IMR-90 (cell line): ENCODE data around the gene ZNF236. TPM values are rescaled to one million over a fixed set of nuclear protein-coding genes. Genes with fewer than 3 reads are reported as not detected.

Source experiments
- ATAC-seq: fragments of 200-7000 bp; cut with Tn5 transposase; 2 replicates; pipeline ENCODE4 v1.9.1; 2020; ENCODE audit warnings: low read depth, mild to moderate bottlenecking, moderate library complexity
- BruUV-seq: library from RNA; stranded (reverse); fragments of 400-500 nt; replicated peaks from 2 replicates; lab custom pipeline; 2021; lab: Mats Ljungman, UMichigan
- CTCF ChIA-PET: fragments of 300-600 bp; formaldehyde crosslinking; extraction: SDS; loops from one replicate; lab custom pipeline; 2021; ENCODE audit warnings: antibody characterized with exemption; lab: Yijun Ruan, JAX
- POLR2A ChIA-PET: fragments of 300-600 bp; sonication (Branson Sonifier 250); formaldehyde crosslinking; loops from one replicate; lab custom pipeline; 2022; ENCODE audit warnings: antibody characterized with exemption; ENCODE audit not compliant: unreplicated experiment; lab: Charles Lee
- DNase-seq: peaks from one replicate; pipeline ENCODE4 v3.0.0; 2013
- H2AFZ ChIP-seq: replicated peaks from 2 replicates; pipeline ENCODE3; 2013; ENCODE audit warnings: low read length, mild to moderate bottlenecking; ENCODE audit not compliant: poor library complexity
- H2AK5ac ChIP-seq: 2 replicates; pipeline ENCODE4 v1.6.1; 2013; ENCODE audit warnings: low read depth, low read length, inconsistent platforms
- H2AK9ac ChIP-seq: replicated peaks from 2 replicates; pipeline ENCODE3; 2013; ENCODE audit warnings: mild to moderate bottlenecking, low read depth, low read length, moderate library complexity; ENCODE audit not compliant: poor library complexity
- H2BK120ac ChIP-seq: 2 replicates; pipeline ENCODE4 v1.6.1; 2013; ENCODE audit warnings: low read depth, low read length, inconsistent platforms
- H2BK15ac ChIP-seq: 3 replicates; pipeline ENCODE4 v1.6.1; 2013; ENCODE audit warnings: low read depth, low read length, inconsistent platforms
- H2BK20ac ChIP-seq: 2 replicates; pipeline ENCODE4 v1.6.1; 2013; ENCODE audit warnings: low read depth, mild to moderate bottlenecking, inconsistent platforms, low read length, moderate library complexity
- H2BK5ac ChIP-seq: 2 replicates; pipeline ENCODE4 v1.6.1; 2013; ENCODE audit warnings: mild to moderate bottlenecking, low read depth, low read length, inconsistent platforms; ENCODE audit not compliant: poor library complexity, severe bottlenecking
- H3K14ac ChIP-seq: replicated peaks from 2 replicates; pipeline ENCODE4 v1.6.1; 2013; ENCODE audit warnings: low read depth, low read length, inconsistent platforms
- H3K18ac ChIP-seq: 2 replicates; pipeline ENCODE4 v1.6.1; 2013; ENCODE audit warnings: low read depth, low read length, control low read depth
- H3K23ac ChIP-seq: 2 replicates; pipeline ENCODE4 v1.6.1; 2013; ENCODE audit warnings: low read depth, low read length, inconsistent platforms
- H3K27ac ChIP-seq: 2 replicates; pipeline ENCODE4 v1.5.1; 2013; ENCODE audit warnings: mild to moderate bottlenecking, control low read depth, low read length; ENCODE audit not compliant: insufficient read depth
- H3K27me3 ChIP-seq: 2 replicates; pipeline ENCODE4 v1.6.1; 2013; ENCODE audit warnings: low read length; ENCODE audit not compliant: control insufficient read depth, insufficient read depth
- H3K36me3 ChIP-seq: 2 replicates; pipeline ENCODE4 v1.6.1; 2013; ENCODE audit warnings: low read length, mixed read lengths; ENCODE audit not compliant: control insufficient read depth, insufficient read depth
- H3K4ac ChIP-seq: 2 replicates; pipeline ENCODE4 v1.6.1; 2013; ENCODE audit warnings: low read depth, low read length, inconsistent platforms
- H3K4me1 ChIP-seq: 2 replicates; pipeline ENCODE4 v1.6.1; 2013; ENCODE audit warnings: low read length, mixed read lengths; ENCODE audit not compliant: control insufficient read depth, insufficient read depth
- H3K4me2 ChIP-seq: 2 replicates; pipeline ENCODE4 v1.6.1; 2013; ENCODE audit warnings: low read depth, mild to moderate bottlenecking, control low read depth, low read length, moderate library complexity
- H3K4me3 ChIP-seq: 2 replicates; pipeline ENCODE4 v1.5.1; 2013; ENCODE audit warnings: low read depth, mild to moderate bottlenecking, control low read depth, low read length, moderate library complexity; ENCODE audit not compliant: insufficient read depth
- H3K56ac ChIP-seq: 2 replicates; pipeline ENCODE4 v1.6.1; 2013; ENCODE audit warnings: low read length, inconsistent platforms; ENCODE audit not compliant: insufficient read depth; ENCODE audit errors: extremely low read depth
- H3K79me1 ChIP-seq, 2 experiments: 2 replicates each; pipeline ENCODE4 v1.6.1; 2013; ENCODE audit warnings: low read length in 2 of 2, inconsistent platforms in 1 of 2, low read depth in 1 of 2
- H3K9ac ChIP-seq: 2 replicates; pipeline ENCODE4 v1.6.1; 2013; ENCODE audit warnings: low read depth, low read length, control low read depth
- H3K9me1 ChIP-seq: 2 replicates; pipeline ENCODE4 v1.6.1; 2013; ENCODE audit warnings: low read length, inconsistent platforms; ENCODE audit not compliant: insufficient read depth
- H3K9me3 ChIP-seq: 2 replicates; pipeline ENCODE4 v1.6.1; 2013; ENCODE audit warnings: low read length; ENCODE audit not compliant: control insufficient read depth, insufficient read depth
- H4K20me1 ChIP-seq: 2 replicates; pipeline ENCODE4 v1.6.1; 2013; ENCODE audit warnings: low read length, inconsistent platforms; ENCODE audit not compliant: insufficient read depth
- H4K5ac ChIP-seq: 2 replicates; pipeline ENCODE4 v1.6.1; 2013; ENCODE audit warnings: mild to moderate bottlenecking, low read depth, low read length, control low read depth
- H4K8ac ChIP-seq, 2 experiments: 2 replicates each; pipeline ENCODE4 v1.6.1; 2013; ENCODE audit warnings: low read depth in 2 of 2, low read length in 2 of 2, control low read depth in 1 of 2, inconsistent platforms in 1 of 2
- H4K91ac ChIP-seq: 2 replicates; pipeline ENCODE4 v1.6.1; 2013; ENCODE audit warnings: low read depth, low read length, inconsistent platforms; ENCODE audit not compliant: insufficient read depth
- POLR2A ChIP-seq: IDR thresholded peaks from 2 replicates; pipeline ENCODE4 v1.6.1; 2012; ENCODE audit warnings: mild to moderate bottlenecking, low read depth, low read length
- WGBS, 2 experiments: methylation state at CpG; one replicate each; pipeline versions ENCODE4 v1.1.5 to v1.1.7; 2013; ENCODE audit warnings: missing lambda C conversion rate in 2 of 2; ENCODE audit not compliant: insufficient read length in 1 of 2; ENCODE audit errors: extremely low coverage in 2 of 2; 5-methylcytosine and 5-hydroxymethylcytosine counted together
- dilution Hi-C: fragments of 300-500 bp; cut with HindIII; formaldehyde crosslinking; loops from one replicate; pipeline ENCODE4 v1.14.3; 2018; ENCODE audit warnings: low sequenced_read_pairs; ENCODE audit not compliant: unreplicated experiment
- in situ Hi-C: fragments of 300-500 bp; cut with MboI; formaldehyde crosslinking; loops from 3 replicates; pipeline ENCODE4 v1.14.3; 2019; ENCODE audit warnings: low sequenced_read_pairs, inconsistent platforms, mixed read lengths
- intact Hi-C: fragments of 100-400 bp; cut with micrococcal nuclease; formaldehyde crosslinking; loops from 2 replicates; pipeline ENCODE4 v1.10.0; 2022
- polyA plus RNA-seq, 3 experiments: library from polyadenylated mRNA; depleted of rRNA; stranded (reverse); fragments of >200 nt; gene quantifications; 2 replicates each; pipeline ENCODE4 v1.2.3, GENCODE V29; 2012; ENCODE audit warnings: low replicate concordance in 1 of 3
- total RNA-seq: library from RNA; depleted of rRNA; stranded (reverse); fragments of >200 nt; gene quantifications from 2 replicates; pipeline ENCODE4 v1.2.3, GENCODE V29; 2012

Gene ZNF236
- total and polyA plus RNA-seq, 2 of the 4 experiments (the other 2 are of a cell fraction) = 3.6 to 9.7 TPM

- Histone ChIP-seq H3K23ac (no peak overlapping the region), H3K4me2 (no peak overlapping the region), H3K9ac (no peak overlapping the region), H3K9me1 (no peaks in the 10 kb centered on the region), H2BK20ac (no peak overlapping the region), H4K20me1 (no peaks in the 10 kb centered on the region), H3K79me1 (no peaks in the 10 kb centered on the region), H3K36me3 (peaks cover 3% of the 10 kb centered on the region; the same call in 1 of the 2 replicates), H4K5ac (no peak overlapping the region), H3K4me3 (no peak overlapping the region), H3K18ac (no peak overlapping the region), H2BK5ac (no peak overlapping the region), H2AK9ac (no peak overlapping the region), H2AFZ (no peak overlapping the region), H2AK5ac (no peak overlapping the region), H3K27me3 (peaks cover 3% of the 10 kb centered on the region; the same call in 1 of the 2 replicates), H2BK120ac (no peak overlapping the region), H3K9me3 (no peaks in the 10 kb centered on the region), H3K4ac (no peak overlapping the region), H4K91ac (no peak overlapping the region), H2BK15ac (no peak overlapping the region), H3K56ac (no peak overlapping the region), H3K4me1 (no peaks in the 10 kb centered on the region), H4K8ac (no peak overlapping the region), H3K14ac (no peak overlapping the region), H3K27ac (no peak overlapping the region)
- CTCF ChIA-PET = interaction anchor here (1.2 to 1.7 kb wide), 2 partner anchors 12 to 200 kb away, joined by 3 to 5 read pairs; no protein-coding TSS in a partner anchor
- 79% methylated on average over 6 of the region's 8 CpGs; no CpG with 5 or more reads in 1 of the 2 experiments for WGBS, 2 experiments
- intact Hi-C loops = no loop called here
- no peak for TF ChIP-seq POLR2A
- DNase-seq = no peak
- ATAC-seq = no peak
- in situ Hi-C loops = no loop called here
- no TSS peak for BruUV-seq
- POLR2A ChIA-PET = no interaction called here
- dilution Hi-C loops = no loop called here
These were observed 189.8 kb downstream of the ZNF236 start for GRCh38 chr18:77012120-77012519.
